NCI-H1930 (cell line): Measurements from ENCODE around the gene REPS1.
"Not testable (repeated sequence)": the region's sequence is repeated elsewhere in the genome, so short reads cannot be mapped to it uniquely, and the experiment has no call there.

Experiments
- DNase-seq, 2 experiments: peaks; one replicate each; lab custom pipeline; 2025; lab: John Stamatoyannopoulos, UW

REPS1 gene

GRCh38 chr6:138971601-138972000 lies 16.5 kb downstream of the REPS1 start:
- DNase-seq, result no peak

- DNase-seq, result no peak
Measured at GRCh38 chr6:138970856-138971425, 17.1 kb downstream of the REPS1 start.

GRCh38 chr6:138970159-138970558 lies 17.9 kb downstream of the REPS1 start:
- DNase-seq, result no peak

- no peak for DNase-seq
Measured at GRCh38 chr6:138966870-138967269, 21.2 kb downstream of the REPS1 start.

- no peak for DNase-seq
Measured at GRCh38 chr6:138965971-138966370, 22.1 kb downstream of the REPS1 start.

- DNase-seq, result no peak
Measured at GRCh38 chr6:138965291-138965874, 22.7 kb downstream of the REPS1 start.

- no peak for DNase-seq
Measured at GRCh38 chr6:138964012-138964411, 24.0 kb downstream of the REPS1 start.

- DNase-seq, result no peak
Measured at GRCh38 chr6:138963531-138963930, 24.5 kb downstream of the REPS1 start.

- no peak for DNase-seq
Measured at GRCh38 chr6:138963119-138963518, 24.9 kb downstream of the REPS1 start.

GRCh38 chr6:138959521-138959920 lies 28.5 kb downstream of the REPS1 start:
- no peak for DNase-seq

- no peak for DNase-seq
Measured at GRCh38 chr6:138958595-138958994, 29.5 kb downstream of the REPS1 start.

GRCh38 chr6:138957903-138958302 lies 30.1 kb downstream of the REPS1 start:
- DNase-seq, result no peak

- no peak for DNase-seq
Measured at GRCh38 chr6:138957484-138957883, 30.6 kb downstream of the REPS1 start.

GRCh38 chr6:138956244-138956924 lies 31.7 kb downstream of the REPS1 start:
- DNase-seq, result no peak

- DNase-seq, result no peak
Measured at GRCh38 chr6:138955262-138955661, 32.8 kb downstream of the REPS1 start.

GRCh38 chr6:138953451-138953850 lies 34.6 kb downstream of the REPS1 start:
- DNase-seq, result no peak

GRCh38 chr6:138948546-138949179 lies 39.4 kb downstream of the REPS1 start:
- no peak for DNase-seq

- DNase-seq, result no peak
Measured at GRCh38 chr6:138948004-138948403, 40.0 kb downstream of the REPS1 start.

GRCh38 chr6:138945354-138945753 lies 42.7 kb downstream of the REPS1 start:
- no peak for DNase-seq

GRCh38 chr6:138944412-138944811 lies 43.6 kb downstream of the REPS1 start:
- no peak for DNase-seq

GRCh38 chr6:138943089-138943625 lies 44.9 kb downstream of the REPS1 start:
- DNase-seq, result no peak

GRCh38 chr6:138936873-138937272 lies 51.2 kb downstream of the REPS1 start:
- DNase-seq, result not testable (repeated sequence)

GRCh38 chr6:138931660-138932059 lies 56.4 kb downstream of the REPS1 start:
- no peak for DNase-seq
